Activated CD4-positive, alpha-beta T cell treated with anti-CD3 and anti-CD28 coated beads for 4 hours (primary cell): ENCODE results near the gene PSMD14.
"Not testable (repeated sequence)": the region's sequence is repeated elsewhere in the genome, so short reads cannot be mapped to it uniquely, and the experiment has no call there.

Experiments used
- DNase-seq, 2 donors: peaks; one replicate each; pipeline ENCODE4 v3.0.0-alpha.2; 2020

Gene PSMD14

GRCh38 chr2:161339532-161339931 lies 31.3 kb downstream of the PSMD14 start:
- not testable (repeated sequence) for DNase-seq

GRCh38 chr2:161340930-161341413 lies 32.7 kb downstream of the PSMD14 start:
- not testable (repeated sequence) for DNase-seq

- no peak for DNase-seq
Observed at GRCh38 chr2:161343235-161343634, 35.0 kb downstream of the PSMD14 start.

GRCh38 chr2:161344692-161345091 lies 36.5 kb downstream of the PSMD14 start:
- DNase-seq, result no peak

- no peak for DNase-seq
Observed at GRCh38 chr2:161351678-161352077, 43.5 kb downstream of the PSMD14 start.

- no peak for DNase-seq
Observed at GRCh38 chr2:161352719-161353118, 44.5 kb downstream of the PSMD14 start.

GRCh38 chr2:161353543-161353942 lies 45.3 kb downstream of the PSMD14 start:
- DNase-seq, result no peak

- DNase-seq, result no peak
Observed at GRCh38 chr2:161354106-161354505, 45.9 kb downstream of the PSMD14 start.

- no peak for DNase-seq
Observed at GRCh38 chr2:161355106-161355505, 46.9 kb downstream of the PSMD14 start.

GRCh38 chr2:161355983-161356382 lies 47.8 kb downstream of the PSMD14 start:
- no peak for DNase-seq

GRCh38 chr2:161357097-161357496 lies 48.9 kb downstream of the PSMD14 start:
- no peak for DNase-seq

- DNase-seq, result no peak
Observed at GRCh38 chr2:161358838-161359237, 50.6 kb downstream of the PSMD14 start.

GRCh38 chr2:161360095-161360654 lies 52.0 kb downstream of the PSMD14 start:
- not testable (repeated sequence) for DNase-seq

- no peak for DNase-seq
Observed at GRCh38 chr2:161362568-161363166, 54.4 kb downstream of the PSMD14 start.

GRCh38 chr2:161367675-161368074 lies 59.5 kb downstream of the PSMD14 start:
- DNase-seq, result no peak

GRCh38 chr2:161369311-161369710 lies 61.1 kb downstream of the PSMD14 start:
- DNase-seq, result no peak

- DNase-seq, result no peak
Observed at GRCh38 chr2:161370981-161371380, 62.8 kb downstream of the PSMD14 start.

GRCh38 chr2:161371869-161372268 lies 63.6 kb downstream of the PSMD14 start:
- DNase-seq, result no peak

- no peak for DNase-seq
Observed at GRCh38 chr2:161373942-161374341, 65.7 kb downstream of the PSMD14 start.

GRCh38 chr2:161374446-161374845 lies 66.2 kb downstream of the PSMD14 start:
- no peak for DNase-seq

GRCh38 chr2:161379740-161380139 lies 71.5 kb downstream of the PSMD14 start:
- DNase-seq, result no peak

- no peak for DNase-seq
Observed at GRCh38 chr2:161381546-161381945, 73.3 kb downstream of the PSMD14 start.

GRCh38 chr2:161382747-161383146 lies 74.5 kb downstream of the PSMD14 start:
- no peak for DNase-seq

GRCh38 chr2:161384864-161385263 lies 76.6 kb downstream of the PSMD14 start:
- DNase-seq, result peak in 1 of 2 donors; percentile 2
